DMS153 treated with DMSO at 0.1 percent for 48 hours (cell line): Measurements from ENCODE around the gene MRTFA.

ENCODE experiments used
- DNase-seq: peaks from one replicate; lab custom pipeline; 2025; ENCODE audit not compliant: unreplicated experiment; lab: John Stamatoyannopoulos, UW

MRTFA gene

DNA sequence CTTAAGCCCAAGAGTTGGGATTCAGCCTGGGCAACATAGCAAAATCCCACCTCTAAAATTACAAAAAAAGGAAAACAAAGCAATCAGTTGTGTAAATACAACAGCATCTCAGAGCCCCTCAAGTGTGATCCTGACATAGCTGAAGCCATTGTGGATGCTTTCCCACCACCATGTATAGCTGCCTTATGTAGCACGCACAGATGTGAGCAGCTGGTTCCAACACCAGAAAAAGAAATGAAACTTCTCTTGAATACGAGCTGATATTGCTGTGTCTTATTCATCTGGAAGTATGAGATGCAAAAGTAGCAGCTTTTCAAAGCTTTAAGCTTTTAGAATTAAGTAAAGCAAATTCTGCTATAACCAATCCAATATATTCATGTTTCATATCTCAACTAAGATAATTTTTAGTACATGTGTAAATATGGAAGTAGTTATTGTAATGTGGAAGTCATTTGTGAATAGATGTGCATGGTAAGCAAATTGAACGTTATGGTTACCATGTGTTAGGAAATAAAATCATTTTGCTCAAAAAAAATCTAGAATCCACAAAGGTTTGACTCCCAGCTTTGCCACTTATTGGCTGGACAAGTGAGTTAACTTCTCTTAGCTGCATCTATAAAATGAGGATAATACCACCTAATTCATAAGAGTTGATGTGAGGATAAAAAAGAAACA lies 203.0 kb downstream of the MRTFA start:
- DNase-seq: no peak

DNA sequence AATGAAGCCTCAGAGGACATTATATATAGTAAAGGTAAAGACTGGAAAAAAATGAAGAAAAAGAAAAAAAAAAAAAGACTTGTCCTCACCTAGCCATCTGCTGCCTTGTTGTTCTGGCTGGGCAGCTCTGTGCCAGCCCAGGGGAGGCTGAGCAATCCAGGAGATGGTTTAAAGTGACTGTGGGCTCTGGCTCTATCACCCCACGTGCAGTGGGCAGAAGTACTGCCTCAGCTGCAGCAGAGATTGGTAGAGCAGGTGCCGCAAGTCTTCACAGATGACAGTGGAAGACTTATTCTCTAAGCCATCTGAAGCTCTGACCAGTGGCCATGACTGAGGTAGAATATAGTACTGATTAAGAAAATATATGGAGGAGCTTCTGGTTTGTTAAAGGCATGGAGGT lies 203.9 kb downstream of the MRTFA start:
- DNase-seq: no peak

- DNase-seq: no peak
Measured at GRCh38 chr22:40432157-40432556, 204.4 kb downstream of the MRTFA start.

- no peak for DNase-seq
Measured at GRCh38 chr22:40430991-40431390, 205.5 kb downstream of the MRTFA start.

GRCh38 chr22:40429481-40429880 lies 207.0 kb downstream of the MRTFA start:
- DNase-seq: no peak

DNA sequence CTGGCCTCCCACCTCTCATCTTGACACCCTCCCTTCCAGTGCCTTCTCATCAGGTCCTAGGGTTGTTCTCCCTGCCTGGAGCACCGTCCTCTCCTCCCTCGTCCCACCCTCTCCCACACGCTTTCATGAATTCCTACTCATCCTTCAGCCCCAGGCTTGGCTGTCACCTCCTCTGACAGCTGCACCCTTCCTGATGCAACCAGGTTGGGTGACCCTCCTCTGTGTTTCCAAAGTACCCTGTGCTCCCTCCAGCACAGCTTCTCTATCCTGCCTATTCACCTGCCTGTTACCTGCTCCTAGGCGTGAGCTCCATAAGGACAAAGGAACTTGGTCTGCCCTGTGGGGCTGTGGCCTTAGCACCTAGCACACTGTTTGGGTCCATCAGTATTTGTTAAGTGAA lies 207.7 kb downstream of the MRTFA start:
- no peak for DNase-seq

DNA sequence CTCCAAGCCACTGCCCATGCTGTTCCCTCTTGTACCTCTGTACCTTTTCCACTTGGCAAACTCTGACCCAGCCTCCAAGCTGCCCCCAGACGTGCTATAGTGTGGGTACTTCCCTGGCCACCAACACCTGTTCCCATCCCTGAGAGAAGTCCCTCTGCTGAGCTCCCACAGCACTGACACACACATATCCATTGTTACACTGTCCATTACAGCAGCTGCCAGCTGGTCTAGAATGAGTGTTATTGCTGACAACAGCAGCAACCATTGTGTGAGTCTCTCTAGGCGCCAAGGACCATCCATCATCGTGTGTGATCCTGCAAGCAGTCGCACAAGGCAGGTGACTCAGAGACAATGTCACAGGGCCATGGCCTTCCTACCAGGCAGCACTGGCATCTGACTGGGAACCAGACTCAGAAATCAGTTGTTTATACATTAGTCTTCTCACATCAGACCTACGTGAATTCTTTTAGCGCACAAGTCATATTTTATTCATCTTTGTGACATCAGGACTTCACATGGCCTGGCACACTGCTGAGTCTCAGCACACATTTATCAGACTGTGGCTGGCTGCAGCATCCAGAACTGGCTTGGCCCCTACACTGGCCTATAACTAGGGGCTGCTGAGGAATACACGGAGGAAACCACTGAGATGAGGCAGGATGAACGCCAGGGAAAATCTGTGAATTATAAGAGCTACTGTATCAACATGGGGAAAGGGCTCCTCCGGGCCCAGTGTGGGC lies 209.8 kb downstream of the MRTFA start:
- peak; percentile 77 for DNase-seq

DNA sequence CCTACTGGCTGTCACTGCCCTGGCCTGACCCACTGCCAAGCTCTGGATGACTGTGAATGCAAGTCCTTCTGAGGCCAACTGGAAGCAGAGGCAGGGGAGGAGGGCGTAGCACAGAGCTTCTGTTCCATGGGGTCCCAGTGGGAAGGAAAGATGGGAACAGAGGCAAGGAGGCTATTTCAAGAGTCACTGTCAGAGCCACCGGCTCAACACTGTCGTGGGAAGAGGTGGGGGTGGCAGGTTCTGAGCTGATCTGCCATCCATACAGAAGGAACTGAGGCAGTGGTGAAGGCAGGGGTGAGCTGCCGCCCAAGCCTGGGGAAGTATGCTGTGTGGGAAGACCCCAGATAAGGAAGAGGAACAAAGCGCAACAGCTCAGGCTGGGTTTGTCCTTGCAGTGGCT lies 211.4 kb downstream of the MRTFA start:
- DNase-seq: no peak

DNA sequence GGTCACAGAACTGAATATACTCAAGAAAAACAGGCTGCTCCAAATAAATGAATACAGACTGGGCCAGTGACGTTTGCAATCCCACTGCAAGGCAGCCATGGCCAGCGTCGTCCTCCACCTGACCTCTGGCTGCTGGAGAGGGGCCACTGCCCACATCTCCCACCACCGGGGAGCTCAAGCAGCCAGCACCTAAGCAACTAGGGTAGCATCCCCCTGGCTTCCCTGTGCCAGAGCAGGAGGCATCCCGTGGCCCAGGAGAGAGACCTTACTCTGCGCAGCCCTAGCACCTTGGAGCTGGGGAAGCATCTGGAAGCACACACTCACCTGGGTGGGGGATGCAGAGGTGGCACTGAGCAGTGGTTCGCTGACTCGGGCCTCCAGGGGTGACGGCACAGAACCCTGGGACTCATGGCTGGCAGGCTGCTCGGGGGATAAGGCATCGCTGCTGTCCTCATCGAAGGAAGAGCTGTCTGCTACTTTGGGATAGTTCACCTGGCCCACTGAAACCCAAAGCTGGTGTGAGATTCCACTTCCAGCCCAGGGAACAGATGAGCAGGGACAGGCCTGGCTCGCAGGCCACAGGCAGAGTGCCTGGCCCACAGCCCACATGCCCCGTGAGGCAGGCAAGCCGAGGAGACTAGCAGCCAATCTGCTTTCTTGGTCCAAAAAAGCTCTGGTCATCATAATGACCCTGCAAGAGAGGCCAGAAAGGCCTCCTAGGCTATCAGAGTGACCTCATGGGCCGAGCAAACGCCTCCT lies 212.5 kb downstream of the MRTFA start:
- no peak for DNase-seq

DNA sequence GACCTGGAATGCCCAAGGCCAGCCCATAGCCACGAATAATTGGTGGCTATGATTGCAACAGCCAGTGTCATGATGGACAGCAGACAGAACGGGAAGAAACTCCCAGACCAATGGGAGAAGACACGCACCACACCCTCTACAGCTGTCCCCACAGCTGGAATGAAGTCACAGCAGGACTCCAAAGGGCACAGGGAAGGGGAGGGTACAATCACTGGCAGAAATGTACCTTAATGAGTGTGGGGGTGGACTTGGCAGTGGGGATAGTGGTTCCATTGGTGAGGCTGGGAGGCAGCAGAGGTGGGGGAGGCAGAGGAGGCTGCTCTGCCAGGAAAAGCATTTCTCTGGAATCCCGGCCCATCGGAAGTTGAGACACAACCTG lies 213.2 kb downstream of the MRTFA start:
- no peak for DNase-seq

DNA sequence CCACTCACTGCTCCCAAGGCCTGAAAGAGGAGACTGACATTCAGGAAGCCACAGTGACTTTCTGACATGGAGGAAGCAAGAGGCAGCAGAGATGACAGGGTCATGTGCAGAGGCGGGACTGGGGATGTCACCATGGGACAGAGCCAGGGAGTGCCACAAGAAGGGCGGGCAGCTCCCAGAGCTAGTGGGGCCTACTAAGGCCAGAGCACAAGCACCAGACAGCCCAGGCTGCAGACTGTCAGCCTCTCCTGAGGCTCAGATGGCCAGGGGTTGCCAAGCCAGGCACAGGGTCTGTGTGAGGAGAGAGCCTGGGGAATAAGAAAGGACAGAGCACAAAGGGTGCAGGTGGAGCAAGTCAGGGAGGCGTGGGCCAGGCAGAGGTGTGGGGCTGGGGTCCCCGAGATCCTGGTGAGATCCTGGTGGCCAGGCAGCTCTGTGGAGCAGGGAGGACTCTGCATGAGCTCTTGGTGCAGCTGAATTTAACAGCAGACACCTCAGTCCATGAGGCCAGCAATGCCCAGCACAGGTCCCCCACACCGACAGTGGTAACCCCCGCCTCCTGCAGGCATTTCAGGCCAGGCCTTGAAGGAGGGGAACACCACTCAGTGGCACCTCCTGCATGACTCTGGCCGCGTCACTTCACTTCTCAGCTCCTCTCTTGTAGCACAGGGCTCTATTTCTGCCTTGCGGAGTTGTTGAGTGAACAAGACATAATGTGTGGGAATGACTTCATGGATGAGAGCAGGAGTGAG lies 213.8 kb downstream of the MRTFA start:
- no peak for DNase-seq

- no peak for DNase-seq
Measured at GRCh38 chr22:40421941-40422340, 214.6 kb downstream of the MRTFA start.

DNA sequence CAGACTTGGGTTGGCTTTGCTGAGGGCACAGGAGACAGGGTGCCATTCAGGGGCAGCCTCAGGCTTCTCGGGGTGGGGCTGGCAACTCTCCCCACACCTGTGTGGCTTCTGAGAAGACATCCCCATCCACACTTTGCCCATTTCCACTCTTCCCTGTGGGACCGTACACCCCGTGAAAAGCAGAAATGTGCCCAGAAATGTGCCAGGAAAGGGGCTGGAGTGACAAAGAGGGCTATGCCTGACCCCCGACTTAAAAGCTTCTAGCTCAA lies 215.5 kb downstream of the MRTFA start:
- DNase-seq: no peak

DNA sequence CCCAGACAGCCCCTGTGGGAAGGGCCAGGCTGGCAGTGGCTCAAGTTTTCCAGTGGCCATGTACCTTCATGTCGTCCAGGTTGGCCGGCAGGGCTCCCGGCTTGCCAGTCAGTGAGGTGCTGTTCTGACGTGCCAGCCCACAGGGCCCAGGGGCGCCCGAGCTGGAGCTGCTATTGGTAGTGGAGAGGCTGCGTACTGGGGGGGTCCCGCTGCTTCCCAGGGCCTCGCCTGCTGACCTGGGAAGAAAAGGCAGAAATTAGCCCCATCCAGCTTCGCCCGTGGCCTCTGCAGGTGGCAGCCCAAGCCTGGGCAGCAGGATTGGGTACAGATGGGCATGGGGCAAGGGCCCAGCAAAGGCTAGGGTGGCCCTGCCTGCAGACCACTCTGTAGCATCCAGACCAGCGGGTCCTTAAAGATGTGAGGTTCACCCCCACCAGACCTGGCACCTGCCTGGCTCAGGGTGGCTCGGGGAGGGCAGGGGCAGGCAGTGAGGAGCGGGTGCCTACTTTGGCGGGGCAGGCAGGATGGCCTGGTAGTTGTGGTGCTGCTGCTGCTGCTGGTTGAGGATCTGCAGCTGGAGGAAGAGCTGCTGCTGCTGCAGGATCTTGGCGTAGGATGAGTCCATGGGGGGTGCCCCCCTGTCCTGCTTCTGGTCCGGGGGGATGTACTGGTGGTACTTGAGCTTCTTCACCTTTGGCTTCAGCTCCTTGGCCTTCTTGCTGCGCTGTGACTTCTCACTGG lies 216.0 kb downstream of the MRTFA start:
- DNase-seq: no peak

DNA sequence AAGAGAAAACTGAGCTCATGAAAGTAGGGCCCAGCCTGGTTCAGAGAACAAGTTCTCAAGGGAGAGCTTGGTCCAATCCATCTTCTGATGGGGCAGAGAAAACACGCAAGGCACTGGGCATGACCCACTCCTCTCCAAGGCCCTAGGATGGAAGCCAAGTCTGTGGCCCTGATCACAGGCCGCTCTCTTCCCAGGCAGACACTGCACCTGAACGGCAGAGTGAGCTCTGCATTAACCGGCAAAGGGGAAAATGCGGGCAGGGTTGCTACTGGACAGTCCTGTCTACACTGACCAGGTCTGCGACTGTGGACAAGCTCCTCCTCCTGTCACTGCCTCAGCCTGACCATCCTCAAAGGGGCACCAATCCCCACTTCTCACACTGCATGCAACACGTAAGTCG lies 216.8 kb downstream of the MRTFA start:
- no peak for DNase-seq

- DNase-seq: no peak
Measured at GRCh38 chr22:40418366-40419201, 217.9 kb downstream of the MRTFA start.

DNA sequence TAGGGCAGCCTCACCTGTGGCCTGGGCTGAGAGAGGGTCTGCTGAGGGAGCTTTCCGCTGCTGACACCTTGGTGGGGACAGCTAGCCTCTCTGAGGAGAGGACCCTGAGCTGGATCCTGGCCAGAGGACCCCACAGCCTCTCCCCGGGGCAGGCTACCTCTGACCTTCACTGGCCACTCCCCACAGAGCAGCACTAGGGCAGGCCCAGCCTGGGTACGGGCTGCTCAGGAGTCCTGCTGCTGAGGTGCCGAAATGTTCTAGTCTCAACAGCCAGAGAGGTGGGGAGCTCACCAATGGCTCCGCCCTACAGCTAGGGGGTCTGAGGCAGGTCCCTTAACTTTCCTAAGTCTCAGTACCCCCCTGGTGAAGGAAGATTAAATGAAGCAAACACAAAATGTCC lies 218.6 kb downstream of the MRTFA start:
- no peak for DNase-seq

- DNase-seq: no peak
Measured at GRCh38 chr22:40417041-40417440, 219.5 kb downstream of the MRTFA start.

DNA sequence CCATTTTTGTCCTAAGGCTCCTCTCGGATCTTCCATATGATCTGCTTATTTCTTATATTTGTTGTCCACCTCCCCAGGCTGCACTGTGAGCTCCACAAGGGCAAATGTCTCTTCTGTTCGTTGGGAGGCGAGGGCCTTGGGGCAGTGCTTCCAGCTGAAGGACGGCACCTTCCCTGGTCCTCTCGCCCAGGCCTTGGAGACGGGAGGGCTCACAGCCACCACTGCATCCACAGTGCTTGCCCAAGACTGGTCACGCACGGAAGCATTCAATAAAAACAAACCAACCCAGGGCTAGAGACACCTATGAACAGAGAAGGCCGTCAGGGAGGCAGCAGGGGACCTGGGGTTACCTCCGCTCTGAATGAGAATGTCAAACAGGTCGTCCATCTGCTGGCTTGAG lies 219.9 kb downstream of the MRTFA start:
- DNase-seq: no peak

GRCh38 chr22:40416267-40416570 lies 220.3 kb downstream of the MRTFA start:
- DNase-seq: no peak
